ENCODE data around the gene NCKAP5. TPM values are rescaled to one million over a fixed set of nuclear protein-coding genes. Genes with fewer than 3 reads are reported as not detected.

The NCKAP5 gene
- total and polyA plus RNA-seq, 4 donors: 2.3 to 20.2 (median 8.1) TPM

- Histone ChIP-seq H3K4me1 (ENCODE audit: control insufficient read depth in 5 of 5, insufficient read depth in 5 of 5, low read length in 5 of 5) (no peaks in the 10 kb centered on the region), H3K9ac (ENCODE audit: insufficient read depth in 1 of 2, low read length in 2 of 2) (no peak overlapping the region), H3K27me3 (ENCODE audit: control insufficient read depth in 3 of 3, insufficient read depth in 3 of 3, low read length in 2 of 3) (no peaks in the 10 kb centered on the region), H3K9me3 (ENCODE audit: control insufficient read depth in 4 of 4, insufficient read depth in 3 of 4, low read length in 3 of 4) (no peaks in the 10 kb centered on the region), H3K36me3 (ENCODE audit: control insufficient read depth in 4 of 4, insufficient read depth in 4 of 4, low read length in 4 of 4) (peaks cover 0 to 6% (median 1%) of the 10 kb centered on the region in 4 donors), H3K27ac (ENCODE audit: low read depth in 1 of 2, low read length in 1 of 2) (no peak overlapping the region), H3K4me3 (no peak overlapping the region)
- no peak for DNase-seq
- 67 to 87% methylated on average over 3 of the region's 3 CpGs for WGBS, 2 donors
- no peak for ATAC-seq (ENCODE audit: insufficient read depth, low FRiP score)
- TF ChIP-seq CTCF (IDR thresholded peaks at IDR 0.05; ENCODE audit: control extremely low read depth, extremely low read depth): no peak
Measured at GRCh38 chr2:132773331-132773730, 794.9 kb downstream of the NCKAP5 start.

- no peaks in the 10 kb centered on the region for H3K9me3 ChIP-seq (ENCODE audit: control insufficient read depth in 4 of 4, insufficient read depth in 3 of 4, low read length in 3 of 4)
- ATAC-seq (ENCODE audit: insufficient read depth, low FRiP score) (no peak), DNase-seq (no peak)
- H3K27ac ChIP-seq (ENCODE audit: low read depth in 1 of 2, low read length in 1 of 2): no peak overlapping the region
- H3K9ac ChIP-seq (ENCODE audit: insufficient read depth in 1 of 2, low read length in 2 of 2): no peak overlapping the region
- peaks cover 0 to 6% (median 1%) of the 10 kb centered on the region in 4 donors for H3K36me3 ChIP-seq (ENCODE audit: control insufficient read depth in 4 of 4, insufficient read depth in 4 of 4, low read length in 4 of 4)
- no peak overlapping the region for H3K4me3 ChIP-seq
- H3K4me1 ChIP-seq (ENCODE audit: control insufficient read depth in 5 of 5, insufficient read depth in 5 of 5, low read length in 5 of 5): no peaks in the 10 kb centered on the region
- no peak for TF ChIP-seq CTCF (IDR thresholded peaks at IDR 0.05; ENCODE audit: control extremely low read depth, extremely low read depth)
- H3K27me3 ChIP-seq (ENCODE audit: control insufficient read depth in 3 of 3, insufficient read depth in 3 of 3, low read length in 2 of 3): no peaks in the 10 kb centered on the region
- 81 to 83% methylated on average over 2 of the region's 2 CpGs for WGBS, 2 donors
Measured at GRCh38 chr2:132772340-132772739, 795.9 kb downstream of the NCKAP5 start.

GRCh38 chr2:132766573-132766972, 801.7 kb downstream of the NCKAP5 start:
- DNase-seq (peak in 1 of 3 donors; percentile 23), ATAC-seq (ENCODE audit: insufficient read depth, low FRiP score) (no peak)
- 95 to 98% methylated on average over 1 of the region's 1 CpG for WGBS, 2 donors
- H3K4me3 ChIP-seq: no peak overlapping the region
- H3K9me3 ChIP-seq (ENCODE audit: control insufficient read depth in 4 of 4, insufficient read depth in 3 of 4, low read length in 3 of 4): no peaks in the 10 kb centered on the region
- no peaks in the 10 kb centered on the region for H3K4me1 ChIP-seq (ENCODE audit: control insufficient read depth in 5 of 5, insufficient read depth in 5 of 5, low read length in 5 of 5)
- H3K36me3 ChIP-seq (ENCODE audit: control insufficient read depth in 4 of 4, insufficient read depth in 4 of 4, low read length in 4 of 4): peaks cover 0 to 2% (median 0%) of the 10 kb centered on the region in 4 donors
- H3K9ac ChIP-seq (ENCODE audit: insufficient read depth in 1 of 2, low read length in 2 of 2): no peak overlapping the region
- no peak for TF ChIP-seq CTCF (IDR thresholded peaks at IDR 0.05; ENCODE audit: control extremely low read depth, extremely low read depth)
- no peak overlapping the region for H3K27ac ChIP-seq (ENCODE audit: low read depth in 1 of 2, low read length in 1 of 2)
- no peaks in the 10 kb centered on the region for H3K27me3 ChIP-seq (ENCODE audit: control insufficient read depth in 3 of 3, insufficient read depth in 3 of 3, low read length in 2 of 3)

GRCh38 chr2:132761437-132761836, 806.8 kb downstream of the NCKAP5 start:
- WGBS, 2 donors: 90% methylated on average over 1 of the region's 1 CpG
- ATAC-seq (ENCODE audit: insufficient read depth, low FRiP score) (no peak), DNase-seq (no peak)
- peaks cover 0 to 2% (median 0%) of the 10 kb centered on the region in 4 donors for H3K36me3 ChIP-seq (ENCODE audit: control insufficient read depth in 4 of 4, insufficient read depth in 4 of 4, low read length in 4 of 4)
- no peaks in the 10 kb centered on the region for H3K9me3 ChIP-seq (ENCODE audit: control insufficient read depth in 4 of 4, insufficient read depth in 3 of 4, low read length in 3 of 4)
- no peak overlapping the region for H3K9ac ChIP-seq (ENCODE audit: insufficient read depth in 1 of 2, low read length in 2 of 2)
- H3K4me1 ChIP-seq (ENCODE audit: control insufficient read depth in 5 of 5, insufficient read depth in 5 of 5, low read length in 5 of 5): no peaks in the 10 kb centered on the region
- H3K27me3 ChIP-seq (ENCODE audit: control insufficient read depth in 3 of 3, insufficient read depth in 3 of 3, low read length in 2 of 3): no peaks in the 10 kb centered on the region
- no peak for TF ChIP-seq CTCF (IDR thresholded peaks at IDR 0.05; ENCODE audit: control extremely low read depth, extremely low read depth)
- H3K27ac ChIP-seq (ENCODE audit: low read depth in 1 of 2, low read length in 1 of 2): no peak overlapping the region
- no peak overlapping the region for H3K4me3 ChIP-seq

Measured in lung (tissue), 12 donors.